GM12878 (cell line): Measurements from ENCODE around the gene ITGBL1. TPM values are rescaled to one million over a fixed set of nuclear protein-coding genes. Genes with fewer than 3 reads are reported as not detected.

Source experiments
- ATAC-seq: fragments of 200-7000 bp; cut with Tn5 transposase; 3 replicates; pipeline ENCODE4 v1.9.1; 2020; ENCODE audit warnings: mild to moderate bottlenecking, moderate library complexity
- BruUV-seq: library from RNA; stranded (reverse); fragments of 400-500 nt; replicated peaks from 2 replicates; lab custom pipeline; 2021; lab: Mats Ljungman, UMichigan
- CTCF ChIA-PET: fragments of 300-600 bp; sonication (Branson Sonifier 250); formaldehyde crosslinking; extraction: SDS; loops from one replicate; lab custom pipeline; 2021; ENCODE audit warnings: inconsistent platforms; lab: Yijun Ruan, JAX
- POLR2A ChIA-PET: fragments of 350-600 bp; formaldehyde crosslinking; extraction: SDS; loops from one replicate; lab custom pipeline; 2021; ENCODE audit warnings: inconsistent platforms; lab: Charles Lee
- RAD21 ChIA-PET: fragments of 300-600 bp; sonication (Branson Sonifier 250); formaldehyde crosslinking; loops from one replicate; lab custom pipeline; 2023; ENCODE audit warnings: antibody characterized with exemption; ENCODE audit not compliant: unreplicated experiment; lab: Charles Lee
- SMC1A ChIA-PET: fragments of 300-600 bp; sonication (Branson Sonifier 250); formaldehyde crosslinking; loops from one replicate; lab custom pipeline; 2023; ENCODE audit not compliant: unreplicated experiment, uncharacterized antibody; lab: Charles Lee
- DNase-seq: peaks from one replicate; pipeline ENCODE4 v3.0.0-alpha.2; 2011; ENCODE audit warnings: low read depth, low spot score
- FAIRE-seq: peaks from 3 replicates; lab custom pipeline; 2011; peaks lifted over from hg19 to GRCh38; lab: Jason Lieb, UNC
- H2AFZ ChIP-seq: 2 replicates; pipeline ENCODE4 v1.6.0; 2011; ENCODE audit warnings: low read depth, low read length, control low read depth; ENCODE audit not compliant: control insufficient read depth
- H3K27ac ChIP-seq: 2 replicates; pipeline ENCODE4 v1.5.1; 2011; ENCODE audit warnings: control low read depth; ENCODE audit not compliant: control insufficient read depth, insufficient read depth
- H3K27me3 ChIP-seq, 2 experiments: replicated peaks in 1 of 2; 2 replicates each; pipeline versions ENCODE4 v1.6.0 to v1.6.1; 2011; ENCODE audit warnings: low read length in 1 of 2; ENCODE audit not compliant: control insufficient read depth in 2 of 2, insufficient read depth in 2 of 2
- H3K36me3 ChIP-seq, 2 experiments: 2 replicates each; pipeline ENCODE4 v1.5.1; 2011; ENCODE audit warnings: low read length in 1 of 2; ENCODE audit not compliant: control insufficient read depth in 2 of 2, insufficient read depth in 2 of 2
- H3K4me1 ChIP-seq: 2 replicates; pipeline ENCODE4 v1.6.1; 2011; ENCODE audit warnings: mild to moderate bottlenecking, low read length, moderate library complexity, mixed read lengths; ENCODE audit not compliant: control insufficient read depth, insufficient read depth
- H3K4me2 ChIP-seq: 2 replicates; pipeline ENCODE4 v1.6.0; 2011; ENCODE audit warnings: control low read depth; ENCODE audit not compliant: control insufficient read depth, insufficient read depth
- H3K4me3 ChIP-seq: fragments of 200-600 bp; sonication (generic); 2 replicates; pipeline ENCODE4 v1.5.1; 2016
- H3K79me2 ChIP-seq: 2 replicates; pipeline ENCODE4 v1.6.0; 2011; ENCODE audit warnings: low read length; ENCODE audit not compliant: control insufficient read depth, insufficient read depth
- H3K9ac ChIP-seq: 2 replicates; pipeline ENCODE4 v1.8.0; 2011; ENCODE audit warnings: low read length, control low read depth, mixed read lengths; ENCODE audit not compliant: control insufficient read depth, insufficient read depth
- H3K9me3 ChIP-seq: replicated peaks from 3 replicates; pipeline ENCODE4 v1.5.1; 2011; ENCODE audit warnings: mild to moderate bottlenecking, low read length; ENCODE audit not compliant: control insufficient read depth, insufficient read depth
- H4K20me1 ChIP-seq: 2 replicates; pipeline ENCODE4 v1.6.0; 2011; ENCODE audit not compliant: control insufficient read depth, insufficient read depth
- BACH1 ChIP-seq: fragments of 450-650 bp; IDR thresholded peaks from 2 replicates; pipeline ENCODE4 v1.6.1; 2017; ENCODE audit warnings: mild to moderate bottlenecking, borderline replicate concordance
- BMI1 ChIP-seq: fragments of 450-650 bp; IDR thresholded peaks from 2 replicates; pipeline ENCODE4 v1.6.1; 2016; ENCODE audit warnings: mild to moderate bottlenecking, moderate library complexity, borderline replicate concordance
- CHD2 ChIP-seq: IDR thresholded peaks from 2 replicates; pipeline ENCODE4 v1.6.1; 2011; ENCODE audit warnings: low read depth, low read length, improper control_type of control experiment, borderline replicate concordance
- EP300 ChIP-seq, 2 experiments: fragments of 150-350 bp in 1 of 2; IDR thresholded peaks; 2 replicates each; pipeline ENCODE4 v1.6.1; 2011 to 2012; ENCODE audit warnings: low read depth in 2 of 2, low read length in 2 of 2, borderline replicate concordance in 1 of 2, improper control_type of control experiment in 1 of 2, inconsistent platforms in 1 of 2; ENCODE audit not compliant: control insufficient read depth in 1 of 2
- HCFC1 ChIP-seq: fragments of 150-350 bp; IDR thresholded peaks from 2 replicates; pipeline ENCODE4 v1.6.1; 2014; ENCODE audit warnings: low read length
- HDAC2 ChIP-seq: fragments of 200-600 bp; sonication (generic); IDR thresholded peaks from 2 replicates; pipeline ENCODE4 v1.6.1; 2017
- SUZ12 ChIP-seq: fragments of 200-600 bp; sonication (generic); IDR thresholded peaks from one replicate; pipeline ENCODE4 v1.6.1; 2018; ENCODE audit warnings: antibody characterized with exemption, mild to moderate bottlenecking; ENCODE audit not compliant: unreplicated experiment
- WGBS: methylation state at CpG from one replicate; pipeline ENCODE4 v1.1.6; 2016; ENCODE audit warnings: low lambda C conversion rate; ENCODE audit not compliant: insufficient replicate concordance, insufficient coverage; ENCODE audit errors: missing lambda C conversion rate; 5-methylcytosine and 5-hydroxymethylcytosine counted together
- in situ Hi-C: fragments of 300-500 bp; cut with MboI; formaldehyde crosslinking; loops from 9 replicates; pipeline ENCODE4 v1.14.3; 2018; ENCODE audit warnings: mixed read lengths
- intact Hi-C: fragments of 100-400 bp; cut with micrococcal nuclease; formaldehyde crosslinking; loops from one replicate; pipeline ENCODE4 v1.14.2; 2022; ENCODE audit not compliant: unreplicated experiment
- polyA plus RNA-seq, 11 experiments: library from polyadenylated mRNA; depleted of rRNA in 4 of 11; unstranded in 6 of 11; stranded (reverse) in 5 of 11; fragments of >200 nt; fragmentation: Nextera tagmentation in 4 of 11; fragmentation: Illumina TruSeq in 1 of 11; extraction: Ambion mirVana in 4 of 11; extraction: Trizol in 1 of 11; gene quantifications; 1 replicate in 1 of 11; 2 replicates in 10 of 11; pipeline versions ENCODE4 v1.2.1 to v1.2.3, GENCODE V29; 2011 to 2016; ENCODE audit warnings: inconsistent platforms in 2 of 11, missing spikeins in 2 of 11, low read depth in 1 of 11
- total RNA-seq, 4 experiments: library from RNA; depleted of rRNA in 3 of 4; stranded (reverse); fragments of >200 nt in 3 of 4; fragmentation: Illumina TruSeq in 1 of 4; extraction: Trizol in 1 of 4; gene quantifications; 2 replicates each; pipeline versions ENCODE4 v1.2.1 to v1.2.3, GENCODE V29; 2013 to 2021
- TF ChIP-seq, protein P1 (sequence below): fragments of 450-650 bp; IDR thresholded peaks from 2 replicates; pipeline ENCODE4 v1.6.1; 2016; ENCODE audit warnings: mild to moderate bottlenecking
- TF ChIP-seq, protein P2 (sequence below): fragments of 450-650 bp; IDR thresholded peaks from 2 replicates; pipeline ENCODE4 v1.6.1; 2016; ENCODE audit warnings: mild to moderate bottlenecking, moderate library complexity, borderline replicate concordance
- TF ChIP-seq, protein P3 (sequence below): fragments of 450-650 bp; IDR thresholded peaks from 2 replicates; pipeline ENCODE4 v1.6.1; 2017; ENCODE audit warnings: mild to moderate bottlenecking, low read depth, inconsistent platforms; ENCODE audit not compliant: poor library complexity, severe bottlenecking
- TF ChIP-seq, protein P4 (sequence below): IDR thresholded peaks from 2 replicates; pipeline ENCODE4 v1.6.1; 2012; ENCODE audit warnings: mild to moderate bottlenecking, low read depth, low read length

Gene ITGBL1
- total and polyA plus RNA-seq, 10 of the 15 experiments (the other 5 are each of a cell fraction or from before 2014, with no cell fraction given) = 0.17 to 2.8 (median 0.28) TPM; not detected in 3

DNA sequence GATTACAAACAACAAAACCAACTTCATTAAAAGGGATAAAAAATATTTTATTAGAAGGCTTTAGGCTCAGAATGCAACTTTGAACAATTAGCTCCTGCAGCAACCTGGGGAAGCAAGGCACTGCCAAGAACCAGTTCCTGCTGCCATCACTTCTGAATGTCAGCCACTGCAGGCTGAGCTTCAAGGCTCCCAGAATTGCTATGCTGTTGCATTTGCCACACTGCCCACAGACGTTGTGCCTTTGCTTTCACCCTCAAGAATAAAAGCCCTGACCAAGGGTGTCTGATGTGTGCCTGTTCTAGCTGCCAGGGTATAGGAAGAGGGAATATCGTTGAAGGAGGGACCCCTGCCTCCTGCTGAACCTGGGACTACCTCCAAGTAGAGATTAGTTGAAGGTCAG is 238.4 kb downstream of the ITGBL1 start (continued):
- TF ChIP-seq CHD2 = no peak
- TF ChIP-seq HCFC1 = no peak
- no peak for TF ChIP-seq EP300 (IDR thresholded peaks at IDR 0.05; ENCODE audit: borderline replicate concordance in 1 of 2, control insufficient read depth in 1 of 2, low read depth in 2 of 2, low read length in 2 of 2)
- TF ChIP-seq BMI1 = no peak
- TF ChIP-seq, protein P1, sequence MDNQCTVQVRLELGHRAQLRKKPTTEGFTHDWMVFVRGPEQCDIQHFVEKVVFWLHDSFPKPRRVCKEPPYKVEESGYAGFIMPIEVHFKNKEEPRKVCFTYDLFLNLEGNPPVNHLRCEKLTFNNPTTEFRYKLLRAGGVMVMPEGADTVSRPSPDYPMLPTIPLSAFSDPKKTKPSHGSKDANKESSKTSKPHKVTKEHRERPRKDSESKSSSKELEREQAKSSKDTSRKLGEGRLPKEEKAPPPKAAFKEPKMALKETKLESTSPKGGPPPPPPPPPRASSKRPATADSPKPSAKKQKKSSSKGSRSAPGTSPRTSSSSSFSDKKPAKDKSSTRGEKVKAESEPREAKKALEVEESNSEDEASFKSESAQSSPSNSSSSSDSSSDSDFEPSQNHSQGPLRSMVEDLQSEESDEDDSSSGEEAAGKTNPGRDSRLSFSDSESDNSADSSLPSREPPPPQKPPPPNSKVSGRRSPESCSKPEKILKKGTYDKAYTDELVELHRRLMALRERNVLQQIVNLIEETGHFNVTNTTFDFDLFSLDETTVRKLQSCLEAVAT = no peak
- no peak for TF ChIP-seq SUZ12

DNA sequence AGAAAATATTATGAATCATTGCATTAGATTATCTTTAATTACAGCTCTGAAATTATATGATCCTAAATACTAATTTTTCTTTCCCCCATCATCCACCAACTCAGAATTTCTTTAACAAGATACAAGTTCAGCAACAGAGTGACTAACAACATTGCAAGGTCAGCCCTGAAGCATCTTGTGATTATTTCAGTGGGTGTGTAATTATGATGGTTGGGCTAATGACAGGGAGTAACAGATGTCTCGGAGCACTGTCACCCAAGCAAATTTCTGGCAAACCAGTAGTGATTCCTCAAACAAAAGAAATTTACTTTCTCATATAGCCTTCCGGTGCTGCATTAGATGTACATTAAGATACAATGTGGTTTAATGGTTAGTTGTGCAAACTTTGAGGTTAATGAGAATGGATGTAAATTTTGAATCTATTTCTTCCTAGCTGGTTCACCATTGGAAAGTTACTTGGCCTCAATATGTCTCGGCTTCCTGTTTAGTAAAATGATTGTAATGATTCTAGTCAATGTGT is 238.9 kb downstream of the ITGBL1 start:
- in situ Hi-C loops (no loop called here), intact Hi-C loops (no loop called here)
- ChIA-PET SMC1A (interaction anchor here (1.3 kb wide), 1 partner anchor 12 kb away, joined by 6 read pairs; no protein-coding TSS in a partner anchor), CTCF (no interaction called here), RAD21 (no interaction called here), POLR2A (no interaction called here)
- no peaks in the 10 kb centered on the region; a peak in 1 of 4 replicates for H3K27me3 ChIP-seq
- FAIRE-seq (no peak), DNase-seq (no peak), ATAC-seq (no peak)
- no peak overlapping the region for H3K4me2 ChIP-seq
- H3K4me3 ChIP-seq = no peak overlapping the region
- no peaks in the 10 kb centered on the region for H3K9me3 ChIP-seq
- no peak overlapping the region for H3K27ac ChIP-seq
- H4K20me1 ChIP-seq = no peaks in the 10 kb centered on the region
- BruUV-seq = no TSS peak
- H3K36me3 ChIP-seq = no peaks in the 10 kb centered on the region
- no peaks in the 10 kb centered on the region for H3K79me2 ChIP-seq
- no peak overlapping the region for H3K9ac ChIP-seq
- no peak overlapping the region for H2AFZ ChIP-seq
- 13% methylated on average over 3 of the region's 3 CpGs for WGBS
- H3K4me1 ChIP-seq = no peaks in the 10 kb centered on the region
- TF ChIP-seq, protein P2, sequence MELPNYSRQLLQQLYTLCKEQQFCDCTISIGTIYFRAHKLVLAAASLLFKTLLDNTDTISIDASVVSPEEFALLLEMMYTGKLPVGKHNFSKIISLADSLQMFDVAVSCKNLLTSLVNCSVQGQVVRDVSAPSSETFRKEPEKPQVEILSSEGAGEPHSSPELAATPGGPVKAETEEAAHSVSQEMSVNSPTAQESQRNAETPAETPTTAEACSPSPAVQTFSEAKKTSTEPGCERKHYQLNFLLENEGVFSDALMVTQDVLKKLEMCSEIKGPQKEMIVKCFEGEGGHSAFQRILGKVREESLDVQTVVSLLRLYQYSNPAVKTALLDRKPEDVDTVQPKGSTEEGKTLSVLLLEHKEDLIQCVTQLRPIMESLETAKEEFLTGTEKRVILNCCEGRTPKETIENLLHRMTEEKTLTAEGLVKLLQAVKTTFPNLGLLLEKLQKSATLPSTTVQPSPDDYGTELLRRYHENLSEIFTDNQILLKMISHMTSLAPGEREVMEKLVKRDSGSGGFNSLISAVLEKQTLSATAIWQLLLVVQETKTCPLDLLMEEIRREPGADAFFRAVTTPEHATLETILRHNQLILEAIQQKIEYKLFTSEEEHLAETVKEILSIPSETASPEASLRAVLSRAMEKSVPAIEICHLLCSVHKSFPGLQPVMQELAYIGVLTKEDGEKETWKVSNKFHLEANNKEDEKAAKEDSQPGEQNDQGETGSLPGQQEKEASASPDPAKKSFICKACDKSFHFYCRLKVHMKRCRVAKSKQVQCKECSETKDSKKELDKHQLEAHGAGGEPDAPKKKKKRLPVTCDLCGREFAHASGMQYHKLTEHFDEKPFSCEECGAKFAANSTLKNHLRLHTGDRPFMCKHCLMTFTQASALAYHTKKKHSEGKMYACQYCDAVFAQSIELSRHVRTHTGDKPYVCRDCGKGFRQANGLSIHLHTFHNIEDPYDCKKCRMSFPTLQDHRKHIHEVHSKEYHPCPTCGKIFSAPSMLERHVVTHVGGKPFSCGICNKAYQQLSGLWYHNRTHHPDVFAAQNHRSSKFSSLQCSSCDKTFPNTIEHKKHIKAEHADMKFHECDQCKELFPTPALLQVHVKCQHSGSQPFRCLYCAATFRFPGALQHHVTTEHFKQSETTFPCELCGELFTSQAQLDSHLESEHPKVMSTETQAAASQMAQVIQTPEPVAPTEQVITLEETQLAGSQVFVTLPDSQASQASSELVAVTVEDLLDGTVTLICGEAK = no peak
- no peak for TF ChIP-seq HDAC2
- no peak for TF ChIP-seq BACH1
- TF ChIP-seq, protein P3, sequence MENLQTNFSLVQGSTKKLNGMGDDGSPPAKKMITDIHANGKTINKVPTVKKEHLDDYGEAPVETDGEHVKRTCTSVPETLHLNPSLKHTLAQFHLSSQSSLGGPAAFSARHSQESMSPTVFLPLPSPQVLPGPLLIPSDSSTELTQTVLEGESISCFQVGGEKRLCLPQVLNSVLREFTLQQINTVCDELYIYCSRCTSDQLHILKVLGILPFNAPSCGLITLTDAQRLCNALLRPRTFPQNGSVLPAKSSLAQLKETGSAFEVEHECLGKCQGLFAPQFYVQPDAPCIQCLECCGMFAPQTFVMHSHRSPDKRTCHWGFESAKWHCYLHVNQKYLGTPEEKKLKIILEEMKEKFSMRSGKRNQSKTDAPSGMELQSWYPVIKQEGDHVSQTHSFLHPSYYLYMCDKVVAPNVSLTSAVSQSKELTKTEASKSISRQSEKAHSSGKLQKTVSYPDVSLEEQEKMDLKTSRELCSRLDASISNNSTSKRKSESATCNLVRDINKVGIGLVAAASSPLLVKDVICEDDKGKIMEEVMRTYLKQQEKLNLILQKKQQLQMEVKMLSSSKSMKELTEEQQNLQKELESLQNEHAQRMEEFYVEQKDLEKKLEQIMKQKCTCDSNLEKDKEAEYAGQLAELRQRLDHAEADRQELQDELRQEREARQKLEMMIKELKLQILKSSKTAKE = no peak
- TF ChIP-seq, protein P4, sequence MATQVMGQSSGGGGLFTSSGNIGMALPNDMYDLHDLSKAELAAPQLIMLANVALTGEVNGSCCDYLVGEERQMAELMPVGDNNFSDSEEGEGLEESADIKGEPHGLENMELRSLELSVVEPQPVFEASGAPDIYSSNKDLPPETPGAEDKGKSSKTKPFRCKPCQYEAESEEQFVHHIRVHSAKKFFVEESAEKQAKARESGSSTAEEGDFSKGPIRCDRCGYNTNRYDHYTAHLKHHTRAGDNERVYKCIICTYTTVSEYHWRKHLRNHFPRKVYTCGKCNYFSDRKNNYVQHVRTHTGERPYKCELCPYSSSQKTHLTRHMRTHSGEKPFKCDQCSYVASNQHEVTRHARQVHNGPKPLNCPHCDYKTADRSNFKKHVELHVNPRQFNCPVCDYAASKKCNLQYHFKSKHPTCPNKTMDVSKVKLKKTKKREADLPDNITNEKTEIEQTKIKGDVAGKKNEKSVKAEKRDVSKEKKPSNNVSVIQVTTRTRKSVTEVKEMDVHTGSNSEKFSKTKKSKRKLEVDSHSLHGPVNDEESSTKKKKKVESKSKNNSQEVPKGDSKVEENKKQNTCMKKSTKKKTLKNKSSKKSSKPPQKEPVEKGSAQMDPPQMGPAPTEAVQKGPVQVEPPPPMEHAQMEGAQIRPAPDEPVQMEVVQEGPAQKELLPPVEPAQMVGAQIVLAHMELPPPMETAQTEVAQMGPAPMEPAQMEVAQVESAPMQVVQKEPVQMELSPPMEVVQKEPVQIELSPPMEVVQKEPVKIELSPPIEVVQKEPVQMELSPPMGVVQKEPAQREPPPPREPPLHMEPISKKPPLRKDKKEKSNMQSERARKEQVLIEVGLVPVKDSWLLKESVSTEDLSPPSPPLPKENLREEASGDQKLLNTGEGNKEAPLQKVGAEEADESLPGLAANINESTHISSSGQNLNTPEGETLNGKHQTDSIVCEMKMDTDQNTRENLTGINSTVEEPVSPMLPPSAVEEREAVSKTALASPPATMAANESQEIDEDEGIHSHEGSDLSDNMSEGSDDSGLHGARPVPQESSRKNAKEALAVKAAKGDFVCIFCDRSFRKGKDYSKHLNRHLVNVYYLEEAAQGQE = no peak
